Measurements from ENCODE around the gene DAP. TPM values are rescaled to one million over a fixed set of nuclear protein-coding genes. Genes with fewer than 3 reads are reported as not detected.
A peak's percentile ranks its signal among the peaks of the same experiment; 100 is the strongest.

The DAP gene
- total and polyA plus RNA-seq, 4 donors = 36.6 to 122 (median 101) TPM

DNA sequence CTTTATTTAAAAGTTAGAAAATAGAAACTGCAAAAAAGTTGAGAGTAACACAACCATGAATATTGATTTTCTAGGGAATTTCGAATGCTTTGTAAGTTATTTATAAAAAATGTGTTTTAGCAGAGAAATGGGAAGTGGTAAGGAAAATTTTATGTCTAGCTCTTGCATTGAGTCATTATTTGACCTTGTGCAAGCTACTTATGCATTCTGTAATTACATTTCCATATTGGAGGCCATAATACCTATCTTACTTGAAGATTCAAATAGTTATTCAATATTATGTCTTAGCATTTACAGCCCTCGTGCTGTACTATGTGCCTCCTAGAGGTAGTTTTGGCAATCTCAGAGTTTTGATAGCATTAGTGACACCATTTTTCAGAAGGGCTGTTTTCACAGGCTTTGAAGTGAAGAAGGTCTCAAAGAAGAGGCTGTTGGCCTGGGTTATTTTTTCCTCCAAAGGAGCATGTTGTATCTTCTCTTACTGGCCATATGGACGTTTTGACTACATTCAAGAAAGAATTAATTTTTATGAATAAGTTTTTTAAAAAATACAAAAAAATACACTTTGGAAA lies 7.4 kb upstream of the DAP start:
- 69% methylated on average over 3 of the region's 3 CpGs for WGBS
- Histone ChIP-seq H3K4me3 (ENCODE audit: low read depth in 1 of 3, low read length in 3 of 3) (no peak overlapping the region), H3K27me3 (ENCODE audit: control insufficient read depth in 4 of 4, insufficient read depth in 4 of 4, low read length in 3 of 4) (no peaks in the 10 kb centered on the region), H3K27ac (ENCODE audit: low read depth in 1 of 2, low read length in 2 of 2) (no peak overlapping the region), H3K9ac (ENCODE audit: low read depth in 1 of 2, low read length in 2 of 2) (no peak overlapping the region), H3K36me3 (ENCODE audit: control insufficient read depth in 4 of 4, insufficient read depth in 3 of 4, low read depth in 1 of 4, low read length in 3 of 4) (no peaks in the 10 kb centered on the region), H3K9me3 (ENCODE audit: control insufficient read depth in 4 of 4, low read length in 3 of 4) (no peaks in the 10 kb centered on the region), H3K4me1 (ENCODE audit: control insufficient read depth in 4 of 4, insufficient read depth in 4 of 4, low read length in 3 of 4) (no peaks in the 10 kb centered on the region)
- DNase-seq (ENCODE audit: low spot score) = no peak
- no peak for TF ChIP-seq RAD21 (IDR thresholded peaks at IDR 0.05)
- TF ChIP-seq HNF4G (IDR thresholded peaks at IDR 0.05) = no peak
- TF ChIP-seq ATF3 (IDR thresholded peaks at IDR 0.05) = no peak
- no peak for TF ChIP-seq FOXA1 (IDR thresholded peaks at IDR 0.05)
- TF ChIP-seq JUND (IDR thresholded peaks at IDR 0.05) = no peak
- TF ChIP-seq, protein P1, sequence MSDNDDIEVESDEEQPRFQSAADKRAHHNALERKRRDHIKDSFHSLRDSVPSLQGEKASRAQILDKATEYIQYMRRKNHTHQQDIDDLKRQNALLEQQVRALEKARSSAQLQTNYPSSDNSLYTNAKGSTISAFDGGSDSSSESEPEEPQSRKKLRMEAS (IDR thresholded peaks at IDR 0.05) = no peak
- no peak for TF ChIP-seq NR2F2 (IDR thresholded peaks at IDR 0.05)
- TF ChIP-seq FOXA2 (IDR thresholded peaks at IDR 0.05) = no peak
- TF ChIP-seq RXRA (IDR thresholded peaks at IDR 0.05) = no peak

DNA sequence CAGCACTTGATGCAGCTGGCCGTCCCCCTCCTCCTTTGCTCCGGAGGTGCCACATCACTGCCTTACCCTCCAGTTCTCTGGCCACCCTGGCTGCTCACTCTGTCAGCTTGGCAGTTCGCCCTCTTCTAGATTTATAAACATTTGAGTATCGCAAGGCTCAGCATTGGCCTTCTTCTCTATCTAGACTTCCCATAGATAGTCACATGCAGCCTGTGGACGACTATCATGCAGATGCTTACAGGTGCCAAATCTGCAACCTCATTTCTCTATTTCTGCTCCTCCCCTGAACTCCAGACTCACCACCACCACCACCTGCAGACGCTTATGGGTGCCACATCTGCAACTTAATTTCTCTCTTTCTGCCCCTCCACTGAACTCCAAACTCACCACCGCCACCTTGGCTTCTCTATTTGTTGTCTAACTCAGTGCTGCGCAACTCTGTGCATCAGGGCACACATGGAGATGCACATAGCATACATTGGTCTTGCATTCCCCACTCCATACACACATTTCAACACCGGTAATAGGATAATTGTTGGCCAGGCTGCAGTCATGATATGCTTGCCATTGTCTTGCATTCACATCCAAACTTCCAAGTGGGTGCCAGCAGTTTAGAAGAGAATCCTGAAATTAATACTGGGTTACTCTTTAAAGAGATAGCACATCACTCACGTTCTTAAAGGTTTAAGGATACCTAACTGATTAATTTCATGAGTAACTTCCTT lies 1.9 kb upstream of the DAP start:
- DNase-seq (ENCODE audit: low spot score) = no peak
- Histone ChIP-seq H3K36me3 (ENCODE audit: control insufficient read depth in 4 of 4, insufficient read depth in 3 of 4, low read depth in 1 of 4, low read length in 3 of 4) (no peaks in the 10 kb centered on the region), H3K9ac (ENCODE audit: low read depth in 1 of 2, low read length in 2 of 2) (no peak overlapping the region), H3K9me3 (ENCODE audit: control insufficient read depth in 4 of 4, low read length in 3 of 4) (no peaks in the 10 kb centered on the region), H3K27me3 (ENCODE audit: control insufficient read depth in 4 of 4, insufficient read depth in 4 of 4, low read length in 3 of 4) (no peaks in the 10 kb centered on the region), H3K4me3 (ENCODE audit: low read depth in 1 of 3, low read length in 3 of 3) (no peak overlapping the region), H3K27ac (ENCODE audit: low read depth in 1 of 2, low read length in 2 of 2) (peak overlapping the region; percentile 87 to 94), H3K4me1 (ENCODE audit: control insufficient read depth in 4 of 4, insufficient read depth in 4 of 4, low read length in 3 of 4) (peaks cover 3 to 19% (median 13%) of the 10 kb centered on the region in 4 donors)
- WGBS = 71% methylated on average over 10 of the region's 10 CpGs
- TF ChIP-seq TAF1 (conservative IDR thresholded peaks at IDR 0.05) (no peak), RAD21 (IDR thresholded peaks at IDR 0.05) (no peak), ATF3 (IDR thresholded peaks at IDR 0.05) (no peak), NR2F2 (IDR thresholded peaks at IDR 0.05) (no peak), SP1 (IDR thresholded peaks at IDR 0.05) (no peak), GABPA (IDR thresholded peaks at IDR 0.05 in 1 of 2, conservative IDR thresholded peaks at IDR 0.05 in 1 of 2) (no peak), HNF4A (conservative IDR thresholded peaks at IDR 0.05) (no peak), EGR1 (IDR thresholded peaks at IDR 0.05; ENCODE audit: low read depth in 2 of 2) (no peak)
- TF ChIP-seq, protein P2, sequence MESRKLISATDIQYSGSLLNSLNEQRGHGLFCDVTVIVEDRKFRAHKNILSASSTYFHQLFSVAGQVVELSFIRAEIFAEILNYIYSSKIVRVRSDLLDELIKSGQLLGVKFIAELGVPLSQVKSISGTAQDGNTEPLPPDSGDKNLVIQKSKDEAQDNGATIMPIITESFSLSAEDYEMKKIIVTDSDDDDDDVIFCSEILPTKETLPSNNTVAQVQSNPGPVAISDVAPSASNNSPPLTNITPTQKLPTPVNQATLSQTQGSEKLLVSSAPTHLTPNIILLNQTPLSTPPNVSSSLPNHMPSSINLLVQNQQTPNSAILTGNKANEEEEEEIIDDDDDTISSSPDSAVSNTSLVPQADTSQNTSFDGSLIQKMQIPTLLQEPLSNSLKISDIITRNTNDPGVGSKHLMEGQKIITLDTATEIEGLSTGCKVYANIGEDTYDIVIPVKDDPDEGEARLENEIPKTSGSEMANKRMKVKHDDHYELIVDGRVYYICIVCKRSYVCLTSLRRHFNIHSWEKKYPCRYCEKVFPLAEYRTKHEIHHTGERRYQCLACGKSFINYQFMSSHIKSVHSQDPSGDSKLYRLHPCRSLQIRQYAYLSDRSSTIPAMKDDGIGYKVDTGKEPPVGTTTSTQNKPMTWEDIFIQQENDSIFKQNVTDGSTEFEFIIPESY (IDR thresholded peaks at IDR 0.05) = no peak
- TF ChIP-seq, protein P3, sequence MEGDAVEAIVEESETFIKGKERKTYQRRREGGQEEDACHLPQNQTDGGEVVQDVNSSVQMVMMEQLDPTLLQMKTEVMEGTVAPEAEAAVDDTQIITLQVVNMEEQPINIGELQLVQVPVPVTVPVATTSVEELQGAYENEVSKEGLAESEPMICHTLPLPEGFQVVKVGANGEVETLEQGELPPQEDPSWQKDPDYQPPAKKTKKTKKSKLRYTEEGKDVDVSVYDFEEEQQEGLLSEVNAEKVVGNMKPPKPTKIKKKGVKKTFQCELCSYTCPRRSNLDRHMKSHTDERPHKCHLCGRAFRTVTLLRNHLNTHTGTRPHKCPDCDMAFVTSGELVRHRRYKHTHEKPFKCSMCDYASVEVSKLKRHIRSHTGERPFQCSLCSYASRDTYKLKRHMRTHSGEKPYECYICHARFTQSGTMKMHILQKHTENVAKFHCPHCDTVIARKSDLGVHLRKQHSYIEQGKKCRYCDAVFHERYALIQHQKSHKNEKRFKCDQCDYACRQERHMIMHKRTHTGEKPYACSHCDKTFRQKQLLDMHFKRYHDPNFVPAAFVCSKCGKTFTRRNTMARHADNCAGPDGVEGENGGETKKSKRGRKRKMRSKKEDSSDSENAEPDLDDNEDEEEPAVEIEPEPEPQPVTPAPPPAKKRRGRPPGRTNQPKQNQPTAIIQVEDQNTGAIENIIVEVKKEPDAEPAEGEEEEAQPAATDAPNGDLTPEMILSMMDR (IDR thresholded peaks at IDR 0.05; ENCODE audit: low read depth, low read length, missing input control) = no peak
